ENCODE measurements around the gene OR51A7. TPM values are rescaled to one million over a fixed set of nuclear protein-coding genes. Genes with fewer than 3 reads are reported as not detected.

Gene OR51A7
- not detected in 2 replicates for total RNA-seq (ENCODE audit: low replicate concordance)

GRCh38 chr11:4903484-4903883 lies at the start of gene OR51A7:
Gene OR51A7 (plus strand): TSS chr11:4903783. CDS start chr11:4907370, 3,587 bp downstream.

GRCh38 chr11:4881860-4882500 lies 21.6 kb upstream of the OR51A7 start, which contains the start of gene OR51T1:
Gene OR51T1 (plus strand): TSS chr11:4881900. CDS start chr11:4881900, 0 bp downstream.

GRCh38 chr11:4919250-4919649 lies 15.7 kb downstream of the OR51A7 start, which contains the start of gene OR51G2:
Gene OR51G2 (minus strand): TSS chr11:4919350. CDS start chr11:4915663, 3,687 bp downstream.

GRCh38 chr11:4924239-4924638 lies 20.7 kb downstream of the OR51A7 start, which contains the start of gene OR51G1:
Gene OR51G1 (minus strand): TSS chr11:4924339. CDS start chr11:4924339, 0 bp downstream.

GRCh38 chr11:4947505-4947904 lies 43.9 kb downstream of the OR51A7 start, which contains the start of gene OR51A4:
Gene OR51A4 (minus strand): TSS chr11:4947605. CDS start chr11:4947100, 505 bp downstream.

GRCh38 chr11:4955613-4956012 lies 52.0 kb downstream of the OR51A7 start, which contains the start of gene OR51A2:
Gene OR51A2 (minus strand): TSS chr11:4955713. CDS start chr11:4955713, 0 bp downstream.

Other genes with a start within 250 kb of the OR51A7 start
- gene OR51E2, start 205.9 kb upstream of the OR51A7 start, total RNA-seq (ENCODE audit: low replicate concordance), result under 0.01 TPM in 1 of 2 replicates, not detected in the other
- gene MMP26, start 199.0 kb upstream of the OR51A7 start, total RNA-seq (ENCODE audit: low replicate concordance), result not detected in 2 replicates
- gene OR51F1, start 133.8 kb upstream of the OR51A7 start, total RNA-seq (ENCODE audit: low replicate concordance), result not detected in 2 replicates
- gene OR52R1, start 99.4 kb upstream of the OR51A7 start, total RNA-seq (ENCODE audit: low replicate concordance), result not detected in 2 replicates
- gene OR51F2, start 82.5 kb upstream of the OR51A7 start, total RNA-seq (ENCODE audit: low replicate concordance), result not detected in 2 replicates
- not detected in 2 replicates for gene OR51S1, start 54.6 kb upstream of the OR51A7 start, total RNA-seq (ENCODE audit: low replicate concordance)
- not detected in 2 replicates for gene OR51T1, start 21.9 kb upstream of the OR51A7 start, total RNA-seq (ENCODE audit: low replicate concordance)
- not detected in 2 replicates for gene OR51G2, start 15.6 kb downstream of the OR51A7 start, total RNA-seq (ENCODE audit: low replicate concordance)
- gene OR51G1, start 20.6 kb downstream of the OR51A7 start, total RNA-seq (ENCODE audit: low replicate concordance), result not detected in 2 replicates
- not detected in 2 replicates for gene OR51A4, start 43.8 kb downstream of the OR51A7 start, total RNA-seq (ENCODE audit: low replicate concordance)
- not detected in 2 replicates for gene OR51A2, start 51.9 kb downstream of the OR51A7 start, total RNA-seq (ENCODE audit: low replicate concordance)
- not detected in 2 replicates for gene OR51L1, start 91.1 kb downstream of the OR51A7 start, total RNA-seq (ENCODE audit: low replicate concordance)
- not detected in 2 replicates for gene OR52J3, start 142.7 kb downstream of the OR51A7 start, total RNA-seq (ENCODE audit: low replicate concordance)
- gene OR52E2, start 155.8 kb downstream of the OR51A7 start, total RNA-seq (ENCODE audit: low replicate concordance), result not detected in 2 replicates
- not detected in 2 replicates for gene OR52E1, start 165.8 kb downstream of the OR51A7 start, total RNA-seq (ENCODE audit: low replicate concordance)
- gene OR52A5, start 234.6 kb downstream of the OR51A7 start, total RNA-seq (ENCODE audit: low replicate concordance), result not detected in 2 replicates

Data from smooth muscle cell of the coronary artery (primary cell).